COLO668 (cell line): ENCODE results near the gene MRPL4.

Source experiments
- DNase-seq: peaks from one replicate; lab custom pipeline; 2025; ENCODE audit not compliant: unreplicated experiment; lab: John Stamatoyannopoulos, UW

MRPL4 gene

DNA sequence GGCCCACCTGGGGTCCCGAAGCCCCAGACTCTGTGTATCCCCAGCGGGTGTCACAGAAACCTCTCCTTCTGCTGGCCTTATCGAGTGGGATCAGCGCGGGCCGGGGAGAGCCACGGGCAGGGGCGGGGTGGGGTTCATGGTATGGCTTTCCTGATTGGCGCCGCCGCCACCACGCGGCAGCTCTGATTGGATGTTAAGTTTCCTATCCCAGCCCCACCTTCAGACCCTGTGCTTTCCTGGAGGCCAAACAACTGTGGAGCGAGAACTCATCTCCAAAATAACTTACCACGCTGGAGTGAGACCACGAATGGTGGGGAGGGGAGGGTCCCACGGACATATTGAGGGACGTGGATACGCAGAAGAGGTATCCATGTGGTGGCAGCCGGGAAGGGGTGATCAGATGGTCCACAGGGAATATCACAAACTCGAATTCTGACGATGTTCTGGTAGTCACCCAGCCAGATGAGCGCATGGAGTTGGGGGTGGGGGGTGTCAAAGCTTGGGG lies 36.7 kb downstream of the MRPL4 start:
- peak; percentile 66 for DNase-seq

GRCh38 chr19:10289167-10289835 lies 37.3 kb downstream of the MRPL4 start:
- peak; percentile 78 for DNase-seq

DNA sequence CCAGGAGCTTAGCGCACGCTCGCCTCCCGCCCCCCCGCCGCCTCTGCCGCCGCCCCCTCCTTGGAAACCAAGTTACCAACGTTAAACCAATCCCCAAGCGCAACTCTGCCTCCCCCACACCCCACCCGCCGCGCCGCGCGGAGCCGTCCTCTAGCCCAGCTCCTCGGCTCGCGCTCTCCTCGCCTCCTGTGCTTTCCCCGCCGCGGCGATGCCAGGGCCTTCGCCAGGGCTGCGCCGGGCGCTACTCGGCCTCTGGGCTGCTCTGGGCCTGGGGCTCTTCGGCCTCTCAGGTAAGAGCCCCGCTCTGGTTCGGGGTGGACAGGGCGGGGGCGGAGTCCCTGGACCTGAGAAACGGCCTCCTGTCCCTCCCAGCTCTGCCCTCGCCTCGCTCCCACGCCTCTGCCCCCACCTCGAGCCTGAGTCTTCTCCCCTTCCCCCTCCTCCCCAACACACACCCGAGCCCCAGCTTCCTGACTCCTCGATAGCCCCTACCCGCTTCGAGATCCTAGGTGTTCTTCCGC lies 37.9 kb downstream of the MRPL4 start, which contains the start of gene ICAM5:
Gene ICAM5, plus strand, starts transcription at position 117 of the 521 bp plus-strand sequence. Its CDS starts 92 bp downstream, at position 209.
- DNase-seq, result peak; percentile 30

DNA sequence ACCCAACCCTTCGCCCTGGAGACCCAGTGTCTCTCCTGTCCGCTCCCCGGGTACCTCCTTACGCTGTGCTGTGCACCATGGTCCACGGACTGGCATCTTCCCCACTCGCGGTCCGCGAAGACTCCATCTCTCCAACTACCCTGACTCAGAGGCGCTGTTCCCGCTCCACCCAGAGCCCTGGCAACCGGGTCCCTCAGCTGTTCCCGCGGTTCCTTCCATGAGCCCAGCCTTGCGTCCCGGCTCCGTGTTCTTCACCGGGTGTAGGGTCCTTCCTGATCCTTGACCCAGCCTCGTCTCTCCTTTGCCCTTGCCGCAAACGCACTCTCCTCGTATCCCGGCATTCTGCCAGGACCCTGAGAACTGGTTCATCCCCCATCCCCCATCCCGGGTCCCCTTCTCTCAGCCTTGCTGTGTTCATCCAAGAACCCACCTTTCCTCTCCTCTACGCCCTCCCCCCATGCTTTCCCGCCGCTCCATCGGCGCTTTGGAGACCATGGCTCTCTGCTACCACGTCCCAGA lies 38.4 kb downstream of the MRPL4 start:
- no peak for DNase-seq

DNA sequence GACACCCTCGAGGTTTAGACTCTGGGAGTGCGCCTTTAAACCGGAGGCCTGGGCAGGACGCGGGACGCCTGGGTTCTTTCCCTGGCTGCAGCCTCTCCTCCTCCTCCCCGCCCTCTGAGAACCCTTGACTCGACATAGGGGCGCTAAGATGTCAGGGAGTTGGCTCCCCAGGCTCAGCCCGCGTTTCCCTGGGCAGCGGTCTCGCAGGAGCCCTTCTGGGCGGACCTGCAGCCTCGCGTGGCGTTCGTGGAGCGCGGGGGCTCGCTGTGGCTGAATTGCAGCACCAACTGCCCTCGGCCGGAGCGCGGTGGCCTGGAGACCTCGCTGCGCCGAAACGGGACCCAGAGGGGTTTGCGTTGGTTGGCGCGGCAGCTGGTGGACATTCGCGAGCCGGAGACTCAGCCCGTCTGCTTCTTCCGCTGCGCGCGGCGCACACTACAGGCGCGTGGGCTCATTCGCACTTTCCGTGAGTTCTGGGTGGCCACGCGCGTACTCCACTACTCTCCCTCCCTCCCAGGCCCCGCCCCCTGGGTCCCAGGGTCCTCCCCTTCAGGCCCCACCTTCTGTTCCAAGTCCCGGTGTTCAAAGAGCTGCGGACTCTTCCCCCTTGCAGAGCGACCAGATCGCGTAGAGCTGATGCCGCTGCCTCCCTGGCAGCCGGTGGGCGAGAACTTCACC lies 39.0 kb downstream of the MRPL4 start:
- DNase-seq, result peak; percentile 29

DNA sequence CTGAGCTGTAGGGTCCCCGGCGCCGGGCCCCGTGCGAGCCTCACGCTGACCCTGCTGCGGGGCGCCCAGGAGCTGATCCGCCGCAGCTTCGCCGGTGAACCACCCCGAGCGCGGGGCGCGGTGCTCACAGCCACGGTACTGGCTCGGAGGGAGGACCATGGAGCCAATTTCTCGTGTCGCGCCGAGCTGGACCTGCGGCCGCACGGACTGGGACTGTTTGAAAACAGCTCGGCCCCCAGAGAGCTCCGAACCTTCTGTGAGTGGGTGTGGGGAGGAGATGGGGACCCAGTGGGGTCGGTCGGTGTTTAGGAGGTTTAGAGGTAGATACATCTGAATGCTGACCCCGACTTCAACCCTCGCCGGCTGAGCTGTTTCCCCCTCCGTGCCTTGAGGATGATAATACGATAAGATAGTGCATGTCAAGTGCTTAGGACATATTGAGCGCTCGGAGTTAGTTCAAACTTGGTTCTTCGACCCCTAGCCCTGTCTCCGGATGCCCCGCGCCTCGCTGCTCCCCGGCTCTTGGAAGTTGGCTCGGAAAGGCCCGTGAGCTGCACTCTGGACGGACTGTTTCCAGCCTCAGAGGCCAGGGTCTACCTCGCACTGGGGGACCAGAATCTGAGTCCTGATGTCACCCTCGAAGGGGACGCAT lies 39.7 kb downstream of the MRPL4 start:
- no peak for DNase-seq

DNA sequence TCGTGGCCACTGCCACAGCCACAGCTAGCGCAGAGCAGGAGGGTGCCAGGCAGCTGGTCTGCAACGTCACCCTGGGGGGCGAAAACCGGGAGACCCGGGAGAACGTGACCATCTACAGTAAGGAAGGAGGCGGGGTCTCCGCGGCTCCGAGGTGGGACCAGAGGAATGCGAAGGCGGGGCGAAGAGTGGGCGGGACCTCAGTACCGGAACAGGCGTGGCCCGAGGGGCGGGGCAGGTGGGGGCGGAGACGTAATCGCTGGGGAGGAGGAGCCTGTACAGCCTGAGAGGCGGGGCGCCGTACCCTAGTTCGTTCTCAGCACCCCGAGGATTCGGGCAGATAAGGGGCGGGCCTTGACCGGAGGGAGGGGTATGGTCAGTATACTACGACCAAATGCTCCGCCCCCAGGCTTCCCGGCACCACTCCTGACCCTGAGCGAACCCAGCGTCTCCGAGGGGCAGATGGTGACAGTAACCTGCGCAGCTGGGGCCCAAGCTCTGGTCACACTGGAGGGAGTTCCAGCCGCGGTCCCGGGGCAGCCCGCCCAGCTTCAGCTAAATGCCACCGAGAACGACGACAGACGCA lies 40.3 kb downstream of the MRPL4 start:
- peak; percentile 58 for DNase-seq

GRCh38 chr19:10292789-10293636 lies 41.0 kb downstream of the MRPL4 start:
- no peak for DNase-seq

DNA sequence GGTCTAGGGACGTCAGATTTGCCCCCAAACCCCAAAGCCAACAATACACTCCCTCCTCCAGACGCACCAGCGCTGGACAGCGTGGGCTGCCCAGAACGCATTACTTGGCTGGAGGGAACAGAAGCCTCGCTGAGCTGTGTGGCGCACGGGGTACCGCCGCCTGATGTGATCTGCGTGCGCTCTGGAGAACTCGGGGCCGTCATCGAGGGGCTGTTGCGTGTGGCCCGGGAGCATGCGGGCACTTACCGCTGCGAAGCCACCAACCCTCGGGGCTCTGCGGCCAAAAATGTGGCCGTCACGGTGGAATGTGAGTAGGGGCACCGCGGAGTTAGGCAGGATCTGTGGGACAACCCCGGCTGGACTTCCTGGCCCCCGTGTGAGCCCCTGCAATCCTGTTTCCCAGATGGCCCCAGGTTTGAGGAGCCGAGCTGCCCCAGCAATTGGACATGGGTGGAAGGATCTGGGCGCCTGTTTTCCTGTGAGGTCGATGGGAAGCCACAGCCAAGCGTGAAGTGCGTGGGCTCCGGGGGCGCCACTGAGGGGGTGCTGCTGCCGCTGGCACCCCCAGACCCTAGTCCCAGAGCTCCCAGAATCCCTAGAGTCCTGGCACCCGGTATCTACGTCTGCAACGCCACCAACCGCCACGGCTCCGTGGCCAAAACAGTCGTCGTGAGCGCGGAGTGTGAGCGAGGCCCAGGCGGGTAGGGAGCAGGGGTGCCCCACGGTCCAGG lies 41.8 kb downstream of the MRPL4 start:
- DNase-seq, result no peak

- DNase-seq, result no peak
These were observed 42.3 kb downstream of the MRPL4 start for GRCh38 chr19:10294368-10294697.

- no peak for DNase-seq
These were observed 43.4 kb downstream of the MRPL4 start for GRCh38 chr19:10295305-10295846.

- no peak for DNase-seq
These were observed 44.0 kb downstream of the MRPL4 start for GRCh38 chr19:10295847-10296591.

DNA sequence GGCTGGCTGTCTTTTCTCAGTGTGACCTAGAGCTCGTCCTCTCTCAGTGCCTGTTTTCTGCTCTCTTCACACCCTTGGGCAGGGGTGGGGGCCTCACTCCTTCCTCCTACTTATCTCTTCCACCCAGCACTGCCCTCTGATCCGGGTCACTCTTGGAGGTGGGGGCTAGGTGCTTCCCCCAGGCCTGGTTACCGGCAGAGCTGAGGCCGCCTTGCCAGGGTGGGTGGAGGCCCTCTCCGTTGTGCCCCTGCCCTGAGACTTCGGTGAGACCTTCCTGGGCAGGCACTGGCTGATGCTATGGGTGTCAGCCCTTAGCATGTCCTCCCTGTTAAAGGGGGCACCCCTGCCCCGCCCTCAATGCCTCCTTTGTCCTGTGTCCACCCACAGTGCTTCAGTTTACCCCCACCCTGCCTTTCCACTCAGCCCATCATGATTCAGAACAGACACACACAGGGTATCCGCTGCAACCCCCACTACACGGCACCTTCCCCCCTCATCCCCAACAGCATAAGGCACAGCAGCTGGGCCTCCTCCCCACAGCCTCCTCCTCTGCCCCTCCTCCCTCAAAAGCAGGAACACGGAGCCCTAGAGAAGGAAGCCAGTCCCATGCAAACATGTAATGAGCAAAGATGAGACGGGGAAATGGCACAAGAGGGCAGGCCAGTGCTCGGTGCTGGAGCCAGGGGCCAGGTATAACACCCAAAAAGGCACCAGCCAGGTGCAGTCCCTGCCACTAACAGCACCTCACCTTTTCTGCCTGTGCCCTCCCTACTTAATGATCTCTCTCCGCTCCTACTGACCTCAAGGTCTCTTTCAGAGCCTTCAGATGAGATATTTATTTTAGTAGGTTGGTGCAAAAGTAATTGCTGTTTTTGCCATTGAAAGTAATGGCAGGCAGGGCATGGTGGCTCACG lies 47.8 kb downstream of the MRPL4 start:
- DNase-seq, result no peak

- DNase-seq, result no peak
These were observed 53.3 kb downstream of the MRPL4 start for GRCh38 chr19:10305139-10305806.

DNA sequence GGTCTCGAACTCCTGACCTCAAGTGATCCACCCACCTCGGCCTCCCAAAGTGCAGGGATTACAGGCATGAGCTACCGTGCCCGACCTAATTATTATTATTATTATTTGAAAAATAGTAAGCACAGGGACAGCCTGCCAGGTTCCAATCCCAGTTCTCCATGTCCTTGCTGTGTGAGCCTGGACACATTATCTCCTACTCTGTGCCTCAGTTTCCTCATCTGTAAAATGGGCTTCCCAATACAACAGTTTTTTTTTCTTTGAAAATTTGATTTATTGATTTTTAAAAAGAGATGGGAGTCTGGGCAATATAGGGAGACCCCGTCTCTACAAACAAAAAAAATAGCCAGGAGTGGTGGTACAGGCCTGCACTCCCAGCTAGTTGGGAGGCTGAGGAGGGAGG lies 54.3 kb downstream of the MRPL4 start:
- no peak for DNase-seq

DNA sequence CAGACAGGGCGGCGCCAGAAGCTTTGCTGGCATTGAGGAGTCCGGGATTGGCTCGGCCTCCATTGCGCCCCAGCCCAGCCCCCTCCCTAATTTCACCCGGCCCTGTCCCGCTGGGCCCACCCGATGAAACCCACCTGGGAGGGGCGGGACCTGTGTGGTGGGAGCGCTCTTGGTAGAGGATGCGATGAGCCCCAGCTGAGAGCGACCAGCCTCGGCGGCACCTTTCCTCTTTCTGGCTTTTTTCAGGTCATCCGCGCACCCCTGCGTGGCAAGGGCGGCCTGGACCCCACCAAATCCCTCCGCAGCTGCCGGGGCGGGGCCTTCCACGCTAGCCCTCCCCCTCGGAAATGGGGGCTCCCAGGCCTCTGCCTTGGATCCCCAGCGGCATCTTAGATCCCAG lies 57.4 kb downstream of the MRPL4 start, which contains the start of gene ZGLP1:
Gene ZGLP1, minus strand, starts transcription at position 393 of the 400 bp plus-strand sequence.
- DNase-seq, result no peak
